IMR-90 (cell line): Measurements from ENCODE around the gene MAP7. TPM values are rescaled to one million over a fixed set of nuclear protein-coding genes. Genes with fewer than 3 reads are reported as not detected.

Experiments used
- ATAC-seq: fragments of 200-7000 bp; cut with Tn5 transposase; 2 replicates; pipeline ENCODE4 v1.9.1; 2020; ENCODE audit warnings: low read depth, mild to moderate bottlenecking, moderate library complexity
- BruUV-seq: library from RNA; stranded (reverse); fragments of 400-500 nt; replicated peaks from 2 replicates; lab custom pipeline; 2021; lab: Mats Ljungman, UMichigan
- CTCF ChIA-PET: fragments of 300-600 bp; formaldehyde crosslinking; extraction: SDS; loops from one replicate; lab custom pipeline; 2021; ENCODE audit warnings: antibody characterized with exemption; lab: Yijun Ruan, JAX
- POLR2A ChIA-PET: fragments of 300-600 bp; sonication (Branson Sonifier 250); formaldehyde crosslinking; loops from one replicate; lab custom pipeline; 2022; ENCODE audit warnings: antibody characterized with exemption; ENCODE audit not compliant: unreplicated experiment; lab: Charles Lee
- DNase-seq: peaks from one replicate; pipeline ENCODE4 v3.0.0; 2013
- H2AFZ ChIP-seq: replicated peaks from 2 replicates; pipeline ENCODE3; 2013; ENCODE audit warnings: low read length, mild to moderate bottlenecking; ENCODE audit not compliant: poor library complexity
- H2AK5ac ChIP-seq: 2 replicates; pipeline ENCODE4 v1.6.1; 2013; ENCODE audit warnings: low read depth, low read length, inconsistent platforms
- H2AK9ac ChIP-seq: replicated peaks from 2 replicates; pipeline ENCODE3; 2013; ENCODE audit warnings: mild to moderate bottlenecking, low read depth, low read length, moderate library complexity; ENCODE audit not compliant: poor library complexity
- H2BK120ac ChIP-seq: 2 replicates; pipeline ENCODE4 v1.6.1; 2013; ENCODE audit warnings: low read depth, low read length, inconsistent platforms
- H2BK15ac ChIP-seq: 3 replicates; pipeline ENCODE4 v1.6.1; 2013; ENCODE audit warnings: low read depth, low read length, inconsistent platforms
- H2BK20ac ChIP-seq: 2 replicates; pipeline ENCODE4 v1.6.1; 2013; ENCODE audit warnings: low read depth, mild to moderate bottlenecking, inconsistent platforms, low read length, moderate library complexity
- H2BK5ac ChIP-seq: 2 replicates; pipeline ENCODE4 v1.6.1; 2013; ENCODE audit warnings: mild to moderate bottlenecking, low read depth, low read length, inconsistent platforms; ENCODE audit not compliant: poor library complexity, severe bottlenecking
- H3K14ac ChIP-seq: replicated peaks from 2 replicates; pipeline ENCODE4 v1.6.1; 2013; ENCODE audit warnings: low read depth, low read length, inconsistent platforms
- H3K18ac ChIP-seq: 2 replicates; pipeline ENCODE4 v1.6.1; 2013; ENCODE audit warnings: low read depth, low read length, control low read depth
- H3K23ac ChIP-seq: 2 replicates; pipeline ENCODE4 v1.6.1; 2013; ENCODE audit warnings: low read depth, low read length, inconsistent platforms
- H3K27ac ChIP-seq: 2 replicates; pipeline ENCODE4 v1.5.1; 2013; ENCODE audit warnings: mild to moderate bottlenecking, control low read depth, low read length; ENCODE audit not compliant: insufficient read depth
- H3K27me3 ChIP-seq: 2 replicates; pipeline ENCODE4 v1.6.1; 2013; ENCODE audit warnings: low read length; ENCODE audit not compliant: control insufficient read depth, insufficient read depth
- H3K36me3 ChIP-seq: 2 replicates; pipeline ENCODE4 v1.6.1; 2013; ENCODE audit warnings: low read length, mixed read lengths; ENCODE audit not compliant: control insufficient read depth, insufficient read depth
- H3K4ac ChIP-seq: 2 replicates; pipeline ENCODE4 v1.6.1; 2013; ENCODE audit warnings: low read depth, low read length, inconsistent platforms
- H3K4me1 ChIP-seq: 2 replicates; pipeline ENCODE4 v1.6.1; 2013; ENCODE audit warnings: low read length, mixed read lengths; ENCODE audit not compliant: control insufficient read depth, insufficient read depth
- H3K4me2 ChIP-seq: 2 replicates; pipeline ENCODE4 v1.6.1; 2013; ENCODE audit warnings: low read depth, mild to moderate bottlenecking, control low read depth, low read length, moderate library complexity
- H3K4me3 ChIP-seq: 2 replicates; pipeline ENCODE4 v1.5.1; 2013; ENCODE audit warnings: low read depth, mild to moderate bottlenecking, control low read depth, low read length, moderate library complexity; ENCODE audit not compliant: insufficient read depth
- H3K56ac ChIP-seq: 2 replicates; pipeline ENCODE4 v1.6.1; 2013; ENCODE audit warnings: low read length, inconsistent platforms; ENCODE audit not compliant: insufficient read depth; ENCODE audit errors: extremely low read depth
- H3K79me1 ChIP-seq, 2 experiments: 2 replicates each; pipeline ENCODE4 v1.6.1; 2013; ENCODE audit warnings: low read length in 2 of 2, inconsistent platforms in 1 of 2, low read depth in 1 of 2
- H3K9ac ChIP-seq: 2 replicates; pipeline ENCODE4 v1.6.1; 2013; ENCODE audit warnings: low read depth, low read length, control low read depth
- H3K9me1 ChIP-seq: 2 replicates; pipeline ENCODE4 v1.6.1; 2013; ENCODE audit warnings: low read length, inconsistent platforms; ENCODE audit not compliant: insufficient read depth
- H3K9me3 ChIP-seq: 2 replicates; pipeline ENCODE4 v1.6.1; 2013; ENCODE audit warnings: low read length; ENCODE audit not compliant: control insufficient read depth, insufficient read depth
- H4K20me1 ChIP-seq: 2 replicates; pipeline ENCODE4 v1.6.1; 2013; ENCODE audit warnings: low read length, inconsistent platforms; ENCODE audit not compliant: insufficient read depth
- H4K5ac ChIP-seq: 2 replicates; pipeline ENCODE4 v1.6.1; 2013; ENCODE audit warnings: mild to moderate bottlenecking, low read depth, low read length, control low read depth
- H4K8ac ChIP-seq, 2 experiments: 2 replicates each; pipeline ENCODE4 v1.6.1; 2013; ENCODE audit warnings: low read depth in 2 of 2, low read length in 2 of 2, control low read depth in 1 of 2, inconsistent platforms in 1 of 2
- H4K91ac ChIP-seq: 2 replicates; pipeline ENCODE4 v1.6.1; 2013; ENCODE audit warnings: low read depth, low read length, inconsistent platforms; ENCODE audit not compliant: insufficient read depth
- BHLHE40 ChIP-seq: fragments of 150-350 bp; IDR thresholded peaks from 2 replicates; pipeline ENCODE4 v1.6.1; 2016; ENCODE audit warnings: mild to moderate bottlenecking, low read depth, low read length
- CEBPB ChIP-seq: IDR thresholded peaks from 2 replicates; pipeline ENCODE4 v1.6.1; 2012; ENCODE audit warnings: low read depth, low read length, improper control_type of control experiment
- CHD1 ChIP-seq: IDR thresholded peaks from 2 replicates; pipeline ENCODE4 v1.6.1; 2012; ENCODE audit warnings: low read depth, low read length, improper control_type of control experiment
- FOS ChIP-seq: fragments of 150-350 bp; IDR thresholded peaks from 2 replicates; pipeline ENCODE4 v1.6.1; 2016; ENCODE audit warnings: low read depth, low read length
- MAFK ChIP-seq: IDR thresholded peaks from 2 replicates; pipeline ENCODE4 v1.6.1; 2012; ENCODE audit warnings: low read depth, low read length, improper control_type of control experiment
- MAZ ChIP-seq: IDR thresholded peaks from 2 replicates; pipeline ENCODE4 v1.6.1; 2012; ENCODE audit warnings: low read depth, mild to moderate bottlenecking, low read length, improper control_type of control experiment, moderate library complexity, borderline replicate concordance
- NFE2L2 ChIP-seq: fragments of 150-350 bp; IDR thresholded peaks from 2 replicates; pipeline ENCODE4 v1.6.1; 2016; ENCODE audit warnings: low read depth, mild to moderate bottlenecking, low read length
- SMC3 ChIP-seq: fragments of 150-350 bp; IDR thresholded peaks from 2 replicates; pipeline ENCODE4 v1.6.1; 2016; ENCODE audit warnings: low read depth, mild to moderate bottlenecking, antibody characterized with exemption, low read length, moderate library complexity
- USF2 ChIP-seq: fragments of 150-350 bp; IDR thresholded peaks from 2 replicates; pipeline ENCODE4 v1.6.1; 2017; ENCODE audit warnings: mild to moderate bottlenecking, antibody characterized with exemption, low read length, low read depth
- WGBS, 2 experiments: methylation state at CpG; one replicate each; pipeline versions ENCODE4 v1.1.5 to v1.1.7; 2013; ENCODE audit warnings: missing lambda C conversion rate in 2 of 2; ENCODE audit not compliant: insufficient read length in 1 of 2; ENCODE audit errors: extremely low coverage in 2 of 2; 5-methylcytosine and 5-hydroxymethylcytosine counted together
- dilution Hi-C: fragments of 300-500 bp; cut with HindIII; formaldehyde crosslinking; loops from one replicate; pipeline ENCODE4 v1.14.3; 2018; ENCODE audit warnings: low sequenced_read_pairs; ENCODE audit not compliant: unreplicated experiment
- in situ Hi-C: fragments of 300-500 bp; cut with MboI; formaldehyde crosslinking; loops from 3 replicates; pipeline ENCODE4 v1.14.3; 2019; ENCODE audit warnings: low sequenced_read_pairs, inconsistent platforms, mixed read lengths
- intact Hi-C: fragments of 100-400 bp; cut with micrococcal nuclease; formaldehyde crosslinking; loops from 2 replicates; pipeline ENCODE4 v1.10.0; 2022
- polyA plus RNA-seq, 3 experiments: library from polyadenylated mRNA; depleted of rRNA; stranded (reverse); fragments of >200 nt; gene quantifications; 2 replicates each; pipeline ENCODE4 v1.2.3, GENCODE V29; 2012; ENCODE audit warnings: low replicate concordance in 1 of 3
- total RNA-seq: library from RNA; depleted of rRNA; stranded (reverse); fragments of >200 nt; gene quantifications from 2 replicates; pipeline ENCODE4 v1.2.3, GENCODE V29; 2012
- TF ChIP-seq, protein P1 (sequence below): conservative IDR thresholded peaks from 2 replicates; pipeline ENCODE4 v1.5.1; 2012; ENCODE audit warnings: mild to moderate bottlenecking, low read depth, low read length, improper control_type of control experiment
- TF ChIP-seq, protein P2 (sequence below): fragments of 150-350 bp; IDR thresholded peaks from 2 replicates; pipeline ENCODE4 v1.6.1; 2016; ENCODE audit warnings: low read depth, mild to moderate bottlenecking, low read length, moderate library complexity, borderline replicate concordance

The MAP7 gene
- total and polyA plus RNA-seq, 2 of the 4 experiments (the other 2 are of a cell fraction) = 0.19 to 0.36 TPM

GRCh38 chr6:136371959-136372358 lies 178.3 kb downstream of the MAP7 start:
- no peak overlapping the region for H4K5ac ChIP-seq
- no peaks in the 10 kb centered on the region for H4K20me1 ChIP-seq
- no peaks in the 10 kb centered on the region for H3K4me1 ChIP-seq
- no peak overlapping the region for H2AK9ac ChIP-seq
- in situ Hi-C loops (no loop called here), dilution Hi-C loops (no loop called here), intact Hi-C loops (loop anchor here (5.0 kb wide), 1 partner anchor 600 kb away; no protein-coding TSS in a partner anchor)
- H3K4me3 ChIP-seq = no peak overlapping the region
- no peak overlapping the region for H3K9ac ChIP-seq
- H4K91ac ChIP-seq = no peak overlapping the region
- TF ChIP-seq USF2 (no peak), CEBPB (no peak), SMC3 (no peak), NFE2L2 (no peak), MAZ (no peak), FOS (no peak), MAFK (no peak), CHD1 (no peak), BHLHE40 (no peak)
- TF ChIP-seq, protein P1, sequence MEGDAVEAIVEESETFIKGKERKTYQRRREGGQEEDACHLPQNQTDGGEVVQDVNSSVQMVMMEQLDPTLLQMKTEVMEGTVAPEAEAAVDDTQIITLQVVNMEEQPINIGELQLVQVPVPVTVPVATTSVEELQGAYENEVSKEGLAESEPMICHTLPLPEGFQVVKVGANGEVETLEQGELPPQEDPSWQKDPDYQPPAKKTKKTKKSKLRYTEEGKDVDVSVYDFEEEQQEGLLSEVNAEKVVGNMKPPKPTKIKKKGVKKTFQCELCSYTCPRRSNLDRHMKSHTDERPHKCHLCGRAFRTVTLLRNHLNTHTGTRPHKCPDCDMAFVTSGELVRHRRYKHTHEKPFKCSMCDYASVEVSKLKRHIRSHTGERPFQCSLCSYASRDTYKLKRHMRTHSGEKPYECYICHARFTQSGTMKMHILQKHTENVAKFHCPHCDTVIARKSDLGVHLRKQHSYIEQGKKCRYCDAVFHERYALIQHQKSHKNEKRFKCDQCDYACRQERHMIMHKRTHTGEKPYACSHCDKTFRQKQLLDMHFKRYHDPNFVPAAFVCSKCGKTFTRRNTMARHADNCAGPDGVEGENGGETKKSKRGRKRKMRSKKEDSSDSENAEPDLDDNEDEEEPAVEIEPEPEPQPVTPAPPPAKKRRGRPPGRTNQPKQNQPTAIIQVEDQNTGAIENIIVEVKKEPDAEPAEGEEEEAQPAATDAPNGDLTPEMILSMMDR = no peak
- TF ChIP-seq, protein P2, sequence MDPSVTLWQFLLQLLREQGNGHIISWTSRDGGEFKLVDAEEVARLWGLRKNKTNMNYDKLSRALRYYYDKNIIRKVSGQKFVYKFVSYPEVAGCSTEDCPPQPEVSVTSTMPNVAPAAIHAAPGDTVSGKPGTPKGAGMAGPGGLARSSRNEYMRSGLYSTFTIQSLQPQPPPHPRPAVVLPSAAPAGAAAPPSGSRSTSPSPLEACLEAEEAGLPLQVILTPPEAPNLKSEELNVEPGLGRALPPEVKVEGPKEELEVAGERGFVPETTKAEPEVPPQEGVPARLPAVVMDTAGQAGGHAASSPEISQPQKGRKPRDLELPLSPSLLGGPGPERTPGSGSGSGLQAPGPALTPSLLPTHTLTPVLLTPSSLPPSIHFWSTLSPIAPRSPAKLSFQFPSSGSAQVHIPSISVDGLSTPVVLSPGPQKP = no peak
- no peak overlapping the region for H3K14ac ChIP-seq
- no TSS peak for BruUV-seq
- ChIA-PET CTCF (interaction anchor here (0.5 kb wide), 1 partner anchor 15 kb away, joined by 4 read pairs; no protein-coding TSS in a partner anchor), POLR2A (no interaction called here)
- peaks cover 6% of the 10 kb centered on the region for H3K27me3 ChIP-seq
- H2AK5ac ChIP-seq = no peak overlapping the region
- no peaks in the 10 kb centered on the region for H3K9me3 ChIP-seq
- H3K4me2 ChIP-seq = no peak overlapping the region
- H3K9me1 ChIP-seq = no peaks in the 10 kb centered on the region
- H3K27ac ChIP-seq = no peak overlapping the region
- no peak for ATAC-seq
- no peak overlapping the region for H2BK120ac ChIP-seq
- no peaks in the 10 kb centered on the region for H3K36me3 ChIP-seq
- H4K8ac ChIP-seq = no peak overlapping the region
- no peak overlapping the region for H2BK5ac ChIP-seq
- no peak for DNase-seq
- no CpG with 5 or more reads among the region's 2 CpGs for WGBS, 2 experiments
- no peak overlapping the region for H3K4ac ChIP-seq
- no peak overlapping the region for H3K23ac ChIP-seq
- H2AFZ ChIP-seq = peak overlapping the region; percentile 17
- no peak overlapping the region for H2BK15ac ChIP-seq
- H2BK20ac ChIP-seq = no peak overlapping the region
- no peaks in the 10 kb centered on the region for H3K79me1 ChIP-seq
- H3K18ac ChIP-seq = no peak overlapping the region
- H3K56ac ChIP-seq = no peak overlapping the region
